ENCODE data around the gene ACVR1B. TPM values are rescaled to one million over a fixed set of nuclear protein-coding genes. Genes with fewer than 3 reads are reported as not detected.

The ACVR1B gene
- total RNA-seq, 1 donor from 2014 or later = 34.9 TPM

GRCh38 chr12:51954561-51955361, 3.3 kb downstream of the ACVR1B start:
- no peaks in the 10 kb centered on the region for H3K9me3 ChIP-seq
- peaks cover 56% of the 10 kb centered on the region for H3K4me1 ChIP-seq
- intact Hi-C loops (cut with DNase I) = no loop called here
- no peaks in the 10 kb centered on the region for H3K36me3 ChIP-seq
- H3K27ac ChIP-seq = peak overlapping the region; percentile 25
- no peak for TF ChIP-seq CTCF (IDR thresholded peaks at IDR 0.05)
- peak overlapping the region; percentile 4 for H3K4me3 ChIP-seq
- DNase-seq = no peak
- no peaks in the 10 kb centered on the region for H3K27me3 ChIP-seq (ENCODE audit: low read depth)
- ATAC-seq = peak; percentile 25 to 52

- Histone ChIP-seq H3K4me3 (no peak overlapping the region), H3K27me3 (ENCODE audit: low read depth) (no peaks in the 10 kb centered on the region), H3K9me3 (no peaks in the 10 kb centered on the region), H3K27ac (no peak overlapping the region), H3K4me1 (peaks cover 65% of the 10 kb centered on the region), H3K36me3 (peaks cover 3% of the 10 kb centered on the region)
- intact Hi-C loops (cut with DNase I) = no loop called here
- DNase-seq (no peak), ATAC-seq (no peak)
- TF ChIP-seq CTCF (IDR thresholded peaks at IDR 0.05) = no peak
Measured at GRCh38 chr12:51955702-51956101, 4.2 kb downstream of the ACVR1B start.

DNA sequence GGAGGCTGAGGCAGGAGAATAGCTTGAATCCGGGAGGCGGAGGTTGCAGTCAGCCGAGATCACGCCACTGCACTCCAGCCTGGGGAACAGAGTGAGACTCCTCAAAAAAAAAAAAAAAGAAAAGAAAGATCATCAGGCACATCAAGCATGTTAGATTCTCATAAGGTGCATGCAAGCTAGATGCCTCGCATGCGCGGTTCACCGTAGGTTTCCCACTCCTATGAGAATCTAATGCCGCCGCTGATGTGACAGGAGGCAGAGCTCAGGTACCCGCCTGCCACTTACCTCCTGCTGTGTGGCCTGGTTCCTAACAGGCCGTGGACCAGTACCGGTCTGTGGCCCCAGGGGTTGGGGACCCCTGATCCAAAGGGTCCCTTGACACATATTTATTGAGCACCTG, 7.0 kb downstream of the ACVR1B start:
- intact Hi-C loops (cut with DNase I) = no loop called here
- no peak for TF ChIP-seq CTCF (IDR thresholded peaks at IDR 0.05)
- ATAC-seq = no peak
- Histone ChIP-seq H3K4me3 (no peak overlapping the region), H3K27me3 (ENCODE audit: low read depth) (no peaks in the 10 kb centered on the region), H3K9me3 (no peaks in the 10 kb centered on the region), H3K4me1 (peaks cover 70% of the 10 kb centered on the region), H3K27ac (no peak overlapping the region), H3K36me3 (peaks cover 3% of the 10 kb centered on the region)
- DNase-seq = no peak

GRCh38 chr12:51959211-51959610, 7.7 kb downstream of the ACVR1B start:
- no peak for ATAC-seq

DNA sequence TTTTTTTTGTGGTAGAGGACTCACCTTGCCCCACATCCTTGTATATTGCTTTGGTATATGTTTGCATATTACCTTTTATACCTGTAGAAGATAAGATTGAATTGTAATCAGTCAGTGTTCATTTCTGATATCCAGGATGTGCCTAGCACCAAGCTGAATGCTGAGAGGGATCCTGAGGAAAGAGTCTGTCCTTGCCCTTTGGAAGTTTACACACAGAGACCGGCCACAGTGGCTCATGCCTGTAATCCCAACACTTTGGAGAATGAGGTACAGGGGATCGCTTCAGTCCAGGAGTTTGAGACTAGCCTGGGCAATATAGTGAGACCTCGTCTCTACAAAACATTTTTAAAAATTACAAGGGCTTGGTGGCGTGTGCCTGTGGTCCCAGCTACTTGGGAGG, 8.4 kb downstream of the ACVR1B start:
- intact Hi-C loops (cut with DNase I) = no loop called here
- ATAC-seq = no peak

More at GRCh38 chr12:51959211-51959610, 7.7 kb downstream of the ACVR1B start:
- no peak for DNase-seq
- H3K4me3 ChIP-seq = no peak overlapping the region
- peaks cover 63% of the 10 kb centered on the region for H3K4me1 ChIP-seq
- H3K27me3 ChIP-seq (ENCODE audit: low read depth) = no peaks in the 10 kb centered on the region
- no peak overlapping the region for H3K27ac ChIP-seq
- no peak for TF ChIP-seq CTCF (IDR thresholded peaks at IDR 0.05)
- H3K36me3 ChIP-seq = peaks cover 3% of the 10 kb centered on the region
- no peaks in the 10 kb centered on the region for H3K9me3 ChIP-seq
- intact Hi-C loops (cut with DNase I) = no loop called here

More for the DNA sequence above, 8.4 kb downstream of the ACVR1B start:
- TF ChIP-seq CTCF (IDR thresholded peaks at IDR 0.05) = no peak
- H3K27ac ChIP-seq = no peak overlapping the region
- DNase-seq = no peak
- H3K4me3 ChIP-seq = no peak overlapping the region
- no peaks in the 10 kb centered on the region for H3K27me3 ChIP-seq (ENCODE audit: low read depth)
- H3K36me3 ChIP-seq = peaks cover 3% of the 10 kb centered on the region
- no peaks in the 10 kb centered on the region for H3K9me3 ChIP-seq
- H3K4me1 ChIP-seq = peaks cover 56% of the 10 kb centered on the region
